ENCODE results near the gene TAAR8.
"Not testable (repeated sequence)": the region's sequence is repeated elsewhere in the genome, so short reads cannot be mapped to it uniquely, and the experiment has no call there.

GRCh38 chr6:132600900-132601299 lies 48.4 kb downstream of the TAAR8 start:
- TF ChIP-seq POLR2A, CTCF, EP300, POLR2AphosphoS5 (IDR thresholded peaks at IDR 0.05): not testable (repeated sequence)

Measured in suprapubic skin (tissue), 4 donors.